ENCODE data around the gene FAM117A. TPM values are rescaled to one million over a fixed set of nuclear protein-coding genes. Genes with fewer than 3 reads are reported as not detected.

FAM117A gene
- total and polyA plus RNA-seq, 2 of the 8 experiments (the other 6 are each of a cell fraction or from before 2014, with no cell fraction given), result 28.4 to 45.7 TPM

DNA sequence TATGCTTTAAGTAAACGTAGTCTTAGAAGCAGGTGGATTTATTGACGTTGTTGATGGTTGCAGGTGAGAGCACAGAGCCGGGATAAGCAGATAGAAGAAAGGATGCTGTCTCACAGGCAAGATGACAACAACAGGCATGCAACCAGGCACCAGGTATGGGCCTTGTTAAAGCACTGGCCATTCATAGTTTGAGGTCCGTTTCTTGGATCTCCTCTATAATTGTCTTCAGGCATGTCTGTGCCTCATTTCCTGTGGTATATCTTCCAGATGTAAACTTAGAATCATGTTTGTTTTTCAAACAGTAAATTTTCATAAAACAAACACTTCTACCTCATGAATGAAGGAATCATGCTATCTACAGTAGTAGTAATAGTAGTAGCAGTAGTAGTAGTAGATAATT is 45.1 kb upstream of the FAM117A start (continued):
- TF ChIP-seq, protein P1, sequence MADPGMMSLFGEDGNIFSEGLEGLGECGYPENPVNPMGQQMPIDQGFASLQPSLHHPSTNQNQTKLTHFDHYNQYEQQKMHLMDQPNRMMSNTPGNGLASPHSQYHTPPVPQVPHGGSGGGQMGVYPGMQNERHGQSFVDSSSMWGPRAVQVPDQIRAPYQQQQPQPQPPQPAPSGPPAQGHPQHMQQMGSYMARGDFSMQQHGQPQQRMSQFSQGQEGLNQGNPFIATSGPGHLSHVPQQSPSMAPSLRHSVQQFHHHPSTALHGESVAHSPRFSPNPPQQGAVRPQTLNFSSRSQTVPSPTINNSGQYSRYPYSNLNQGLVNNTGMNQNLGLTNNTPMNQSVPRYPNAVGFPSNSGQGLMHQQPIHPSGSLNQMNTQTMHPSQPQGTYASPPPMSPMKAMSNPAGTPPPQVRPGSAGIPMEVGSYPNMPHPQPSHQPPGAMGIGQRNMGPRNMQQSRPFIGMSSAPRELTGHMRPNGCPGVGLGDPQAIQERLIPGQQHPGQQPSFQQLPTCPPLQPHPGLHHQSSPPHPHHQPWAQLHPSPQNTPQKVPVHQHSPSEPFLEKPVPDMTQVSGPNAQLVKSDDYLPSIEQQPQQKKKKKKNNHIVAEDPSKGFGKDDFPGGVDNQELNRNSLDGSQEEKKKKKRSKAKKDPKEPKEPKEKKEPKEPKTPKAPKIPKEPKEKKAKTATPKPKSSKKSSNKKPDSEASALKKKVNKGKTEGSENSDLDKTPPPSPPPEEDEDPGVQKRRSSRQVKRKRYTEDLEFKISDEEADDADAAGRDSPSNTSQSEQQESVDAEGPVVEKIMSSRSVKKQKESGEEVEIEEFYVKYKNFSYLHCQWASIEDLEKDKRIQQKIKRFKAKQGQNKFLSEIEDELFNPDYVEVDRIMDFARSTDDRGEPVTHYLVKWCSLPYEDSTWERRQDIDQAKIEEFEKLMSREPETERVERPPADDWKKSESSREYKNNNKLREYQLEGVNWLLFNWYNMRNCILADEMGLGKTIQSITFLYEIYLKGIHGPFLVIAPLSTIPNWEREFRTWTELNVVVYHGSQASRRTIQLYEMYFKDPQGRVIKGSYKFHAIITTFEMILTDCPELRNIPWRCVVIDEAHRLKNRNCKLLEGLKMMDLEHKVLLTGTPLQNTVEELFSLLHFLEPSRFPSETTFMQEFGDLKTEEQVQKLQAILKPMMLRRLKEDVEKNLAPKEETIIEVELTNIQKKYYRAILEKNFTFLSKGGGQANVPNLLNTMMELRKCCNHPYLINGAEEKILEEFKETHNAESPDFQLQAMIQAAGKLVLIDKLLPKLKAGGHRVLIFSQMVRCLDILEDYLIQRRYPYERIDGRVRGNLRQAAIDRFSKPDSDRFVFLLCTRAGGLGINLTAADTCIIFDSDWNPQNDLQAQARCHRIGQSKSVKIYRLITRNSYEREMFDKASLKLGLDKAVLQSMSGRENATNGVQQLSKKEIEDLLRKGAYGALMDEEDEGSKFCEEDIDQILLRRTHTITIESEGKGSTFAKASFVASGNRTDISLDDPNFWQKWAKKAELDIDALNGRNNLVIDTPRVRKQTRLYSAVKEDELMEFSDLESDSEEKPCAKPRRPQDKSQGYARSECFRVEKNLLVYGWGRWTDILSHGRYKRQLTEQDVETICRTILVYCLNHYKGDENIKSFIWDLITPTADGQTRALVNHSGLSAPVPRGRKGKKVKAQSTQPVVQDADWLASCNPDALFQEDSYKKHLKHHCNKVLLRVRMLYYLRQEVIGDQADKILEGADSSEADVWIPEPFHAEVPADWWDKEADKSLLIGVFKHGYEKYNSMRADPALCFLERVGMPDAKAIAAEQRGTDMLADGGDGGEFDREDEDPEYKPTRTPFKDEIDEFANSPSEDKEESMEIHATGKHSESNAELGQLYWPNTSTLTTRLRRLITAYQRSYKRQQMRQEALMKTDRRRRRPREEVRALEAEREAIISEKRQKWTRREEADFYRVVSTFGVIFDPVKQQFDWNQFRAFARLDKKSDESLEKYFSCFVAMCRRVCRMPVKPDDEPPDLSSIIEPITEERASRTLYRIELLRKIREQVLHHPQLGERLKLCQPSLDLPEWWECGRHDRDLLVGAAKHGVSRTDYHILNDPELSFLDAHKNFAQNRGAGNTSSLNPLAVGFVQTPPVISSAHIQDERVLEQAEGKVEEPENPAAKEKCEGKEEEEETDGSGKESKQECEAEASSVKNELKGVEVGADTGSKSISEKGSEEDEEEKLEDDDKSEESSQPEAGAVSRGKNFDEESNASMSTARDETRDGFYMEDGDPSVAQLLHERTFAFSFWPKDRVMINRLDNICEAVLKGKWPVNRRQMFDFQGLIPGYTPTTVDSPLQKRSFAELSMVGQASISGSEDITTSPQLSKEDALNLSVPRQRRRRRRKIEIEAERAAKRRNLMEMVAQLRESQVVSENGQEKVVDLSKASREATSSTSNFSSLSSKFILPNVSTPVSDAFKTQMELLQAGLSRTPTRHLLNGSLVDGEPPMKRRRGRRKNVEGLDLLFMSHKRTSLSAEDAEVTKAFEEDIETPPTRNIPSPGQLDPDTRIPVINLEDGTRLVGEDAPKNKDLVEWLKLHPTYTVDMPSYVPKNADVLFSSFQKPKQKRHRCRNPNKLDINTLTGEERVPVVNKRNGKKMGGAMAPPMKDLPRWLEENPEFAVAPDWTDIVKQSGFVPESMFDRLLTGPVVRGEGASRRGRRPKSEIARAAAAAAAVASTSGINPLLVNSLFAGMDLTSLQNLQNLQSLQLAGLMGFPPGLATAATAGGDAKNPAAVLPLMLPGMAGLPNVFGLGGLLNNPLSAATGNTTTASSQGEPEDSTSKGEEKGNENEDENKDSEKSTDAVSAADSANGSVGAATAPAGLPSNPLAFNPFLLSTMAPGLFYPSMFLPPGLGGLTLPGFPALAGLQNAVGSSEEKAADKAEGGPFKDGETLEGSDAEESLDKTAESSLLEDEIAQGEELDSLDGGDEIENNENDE (IDR thresholded peaks at IDR 0.05; ENCODE audit: insufficient replicate concordance, low read length), result no peak
- TF ChIP-seq SIX5 (IDR thresholded peaks at IDR 0.05; ENCODE audit: low read depth, low read length), result no peak

Data from H1 (cell line).